H1 (cell line): Measurements from ENCODE around the gene QSOX1. TPM values are rescaled to one million over a fixed set of nuclear protein-coding genes. Genes with fewer than 3 reads are reported as not detected.

Experiments
- CHD1 ChIP-seq: IDR thresholded peaks from 2 replicates; pipeline ENCODE4 v1.6.1; 2012; ENCODE audit warnings: low read depth, low read length, improper control_type of control experiment
- CTBP2 ChIP-seq: IDR thresholded peaks from 2 replicates; pipeline ENCODE4 v1.7.0; 2011; ENCODE audit warnings: borderline replicate concordance, mild to moderate bottlenecking, moderate library complexity, mixed read lengths, low read length; ENCODE audit not compliant: insufficient read depth, insufficient read length
- CTCF ChIP-seq, 3 experiments: IDR thresholded peaks; 1 replicate in 2 of 3; 2 replicates in 1 of 3; pipeline versions ENCODE4 v1.5.1 to v1.6.1; 2011; ENCODE audit warnings: low read length in 3 of 3, mild to moderate bottlenecking in 3 of 3, inconsistent platforms in 2 of 3, low read depth in 1 of 3, moderate library complexity in 1 of 3; ENCODE audit not compliant: insufficient read depth in 1 of 3; ENCODE audit errors: control extremely low read depth in 1 of 3
- POU5F1 ChIP-seq: IDR thresholded peaks from 2 replicates; pipeline ENCODE4 v1.6.1; 2011; ENCODE audit warnings: low read depth, mild to moderate bottlenecking, low read length, moderate library complexity
- RAD21 ChIP-seq, 2 experiments: IDR thresholded peaks in 1 of 2; conservative IDR thresholded peaks in 1 of 2; 2 replicates each; pipeline ENCODE4 v1.6.1; 2011; ENCODE audit warnings: low read depth in 2 of 2, low read length in 2 of 2, improper control_type of control experiment in 1 of 2, inconsistent platforms in 1 of 2, mild to moderate bottlenecking in 1 of 2, moderate library complexity in 1 of 2
- polyA plus RNA-seq, 7 experiments: library from polyadenylated mRNA; depleted of rRNA in 3 of 7; stranded (reverse) in 5 of 7; unstranded in 2 of 7; fragments of >200 nt in 5 of 7; fragments of 200-250 nt in 2 of 7; gene quantifications; 1 replicate in 5 of 7; 2 replicates in 1 of 7; 4 replicates in 1 of 7; pipeline versions ENCODE4 v1.2.1 to v1.2.3, GENCODE V29; 2011 to 2013; ENCODE audit warnings: missing spikeins in 2 of 7, mixed read lengths in 2 of 7
- total RNA-seq: library from RNA; stranded (reverse); fragmentation: NEBNext Ultra II Directional; extraction: Animal tissue kit (Norgen Biotek cat#: 25700); gene quantifications from 2 replicates; pipeline ENCODE4 v1.2.1, GENCODE V29; 2021
- TF ChIP-seq, protein P1 (sequence below): IDR thresholded peaks from 2 replicates; pipeline ENCODE4 v1.6.1; 2012; ENCODE audit warnings: inconsistent platforms

QSOX1 gene
- total and polyA plus RNA-seq, 2 of the 8 experiments (the other 6 are each of a cell fraction or from before 2014, with no cell fraction given), result 97.7 to 123 TPM

DNA sequence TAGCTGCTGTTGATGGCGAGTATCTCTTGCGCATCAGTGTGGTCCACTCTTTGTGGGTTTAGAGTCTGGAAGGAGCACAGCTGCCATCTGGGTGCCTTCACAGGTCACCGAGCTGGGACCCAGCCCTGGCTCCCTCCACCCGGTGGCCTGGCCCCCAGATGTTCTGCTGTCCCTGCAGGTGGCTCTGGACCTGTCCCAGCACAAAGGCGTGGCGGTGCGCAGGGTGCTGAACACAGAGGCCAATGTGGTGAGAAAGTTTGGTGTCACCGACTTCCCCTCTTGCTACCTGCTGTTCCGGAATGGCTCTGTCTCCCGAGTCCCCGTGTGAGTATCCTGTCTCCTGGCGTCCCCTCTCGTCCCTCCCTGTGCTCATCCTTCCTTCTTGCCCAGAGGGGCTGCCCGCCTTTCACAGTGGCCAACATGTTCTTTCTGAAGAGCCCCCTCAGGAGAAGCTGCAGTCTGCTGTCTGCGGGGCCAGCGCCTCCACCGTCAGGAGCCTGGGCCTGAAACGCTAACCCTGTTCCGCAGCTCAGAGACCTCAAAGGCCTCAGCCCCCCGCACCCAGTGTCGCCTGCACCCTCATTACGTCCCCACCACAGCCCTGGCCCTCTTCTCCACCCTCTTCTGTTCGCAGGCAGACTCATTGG lies 27.4 kb downstream of the QSOX1 start (continued):
- TF ChIP-seq POU5F1, result no peak
- TF ChIP-seq CHD1, result no peak
- no peak for TF ChIP-seq CTCF (IDR thresholded peaks at IDR 0.05; ENCODE audit: control extremely low read depth in 1 of 3, insufficient read depth in 1 of 3, low read depth in 1 of 3, low read length in 3 of 3)
- TF ChIP-seq CTBP2, result no peak
- TF ChIP-seq RAD21 (IDR thresholded peaks at IDR 0.05 in 1 of 2, conservative IDR thresholded peaks at IDR 0.05 in 1 of 2; ENCODE audit: low read depth in 2 of 2, low read length in 2 of 2), result no peak
- TF ChIP-seq, protein P1, sequence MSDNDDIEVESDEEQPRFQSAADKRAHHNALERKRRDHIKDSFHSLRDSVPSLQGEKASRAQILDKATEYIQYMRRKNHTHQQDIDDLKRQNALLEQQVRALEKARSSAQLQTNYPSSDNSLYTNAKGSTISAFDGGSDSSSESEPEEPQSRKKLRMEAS, result no peak
- TF ChIP-seq, all 59 proteins: peak for 0
